ENCODE data around the gene SFSWAP. TPM values are rescaled to one million over a fixed set of nuclear protein-coding genes. Genes with fewer than 3 reads are reported as not detected.
"Not testable (repeated sequence)": the region's sequence is repeated elsewhere in the genome, so short reads cannot be mapped to it uniquely, and the experiment has no call there.

The SFSWAP gene
- total RNA-seq, 2 experiments from 2014 or later: 51.1 to 57.4 TPM

GRCh38 chr12:131799828-131800593 is 89.1 kb downstream of the SFSWAP start:
- Mint-ChIP-seq H3K4me1 (peaks cover 2% of the 10 kb centered on the region), H3K27ac (no peak overlapping the region), H3K9me3 (no peaks in the 10 kb centered on the region), H3K36me3 (peaks cover 24% of the 10 kb centered on the region), H3K27me3 (no peaks in the 10 kb centered on the region), H3K4me3 (no peak overlapping the region)
- DNase-seq: no peak

GRCh38 chr12:131800594-131801135 is 89.8 kb downstream of the SFSWAP start:
- H3K36me3 Mint-ChIP-seq: peaks cover 19% of the 10 kb centered on the region
- H3K9me3 Mint-ChIP-seq: no peaks in the 10 kb centered on the region
- H3K27me3 Mint-ChIP-seq: no peaks in the 10 kb centered on the region
- H3K4me1 Mint-ChIP-seq: peaks cover 2% of the 10 kb centered on the region
- no peak for DNase-seq
- no peak overlapping the region for H3K27ac Mint-ChIP-seq
- no peak overlapping the region for H3K4me3 Mint-ChIP-seq

GRCh38 chr12:131801254-131801866 is 90.5 kb downstream of the SFSWAP start:
- Mint-ChIP-seq H3K27ac (no peak overlapping the region), H3K9me3 (no peaks in the 10 kb centered on the region), H3K4me1 (peaks cover 2% of the 10 kb centered on the region), H3K27me3 (no peaks in the 10 kb centered on the region), H3K4me3 (no peak overlapping the region), H3K36me3 (peaks cover 19% of the 10 kb centered on the region)
- no peak for DNase-seq

GRCh38 chr12:131803961-131804521 is 93.2 kb downstream of the SFSWAP start:
- H3K27ac Mint-ChIP-seq: no peak overlapping the region
- peaks cover 13% of the 10 kb centered on the region for H3K36me3 Mint-ChIP-seq
- H3K27me3 Mint-ChIP-seq: no peaks in the 10 kb centered on the region
- no peaks in the 10 kb centered on the region for H3K9me3 Mint-ChIP-seq
- no peak overlapping the region for H3K4me3 Mint-ChIP-seq
- H3K4me1 Mint-ChIP-seq: peaks cover 2% of the 10 kb centered on the region
- no peak for DNase-seq

GRCh38 chr12:131805421-131805820 is 94.5 kb downstream of the SFSWAP start:
- H3K9me3 Mint-ChIP-seq: no peaks in the 10 kb centered on the region

DNA sequence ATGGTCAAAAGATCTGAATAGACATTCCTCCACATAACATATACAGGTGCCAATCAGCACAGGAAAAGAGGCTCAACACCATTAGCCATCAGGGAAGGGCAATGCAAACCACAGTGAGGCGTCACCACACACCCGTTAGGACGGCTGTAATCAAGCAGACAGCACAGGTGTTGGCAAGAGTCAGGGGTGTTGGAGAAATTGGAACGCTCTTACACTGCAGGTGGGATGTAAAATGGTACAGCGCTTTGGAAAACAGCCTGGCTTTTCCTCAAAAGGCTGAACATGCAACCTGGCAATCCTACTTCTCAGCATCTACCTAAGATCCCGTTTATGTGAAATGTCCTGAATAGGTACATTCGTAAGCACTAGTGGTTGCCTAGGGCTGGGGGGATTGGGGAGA is 95.8 kb downstream of the SFSWAP start:
- DNase-seq: no peak
- H3K4me3 Mint-ChIP-seq: no peak overlapping the region
- H3K27me3 Mint-ChIP-seq: no peaks in the 10 kb centered on the region
- no peaks in the 10 kb centered on the region for H3K9me3 Mint-ChIP-seq
- no peak overlapping the region for H3K27ac Mint-ChIP-seq
- H3K36me3 Mint-ChIP-seq: peaks cover 4% of the 10 kb centered on the region
- H3K4me1 Mint-ChIP-seq: no peaks in the 10 kb centered on the region

More at GRCh38 chr12:131805421-131805820, 94.5 kb downstream of the SFSWAP start:
- no peak overlapping the region for H3K27ac Mint-ChIP-seq
- H3K36me3 Mint-ChIP-seq: peaks cover 13% of the 10 kb centered on the region
- no peak for DNase-seq
- H3K27me3 Mint-ChIP-seq: no peaks in the 10 kb centered on the region
- H3K4me1 Mint-ChIP-seq: peaks cover 2% of the 10 kb centered on the region
- H3K4me3 Mint-ChIP-seq: no peak overlapping the region

GRCh38 chr12:131808744-131809371 is 98.0 kb downstream of the SFSWAP start:
- Mint-ChIP-seq H3K27ac (peak overlapping the region; percentile 74), H3K27me3 (no peaks in the 10 kb centered on the region), H3K4me1 (no peaks in the 10 kb centered on the region), H3K4me3 (peak overlapping the region; percentile 72), H3K36me3 (peaks cover 11% of the 10 kb centered on the region), H3K9me3 (peaks cover 11% of the 10 kb centered on the region)
- peak; percentile 53 for DNase-seq

DNA sequence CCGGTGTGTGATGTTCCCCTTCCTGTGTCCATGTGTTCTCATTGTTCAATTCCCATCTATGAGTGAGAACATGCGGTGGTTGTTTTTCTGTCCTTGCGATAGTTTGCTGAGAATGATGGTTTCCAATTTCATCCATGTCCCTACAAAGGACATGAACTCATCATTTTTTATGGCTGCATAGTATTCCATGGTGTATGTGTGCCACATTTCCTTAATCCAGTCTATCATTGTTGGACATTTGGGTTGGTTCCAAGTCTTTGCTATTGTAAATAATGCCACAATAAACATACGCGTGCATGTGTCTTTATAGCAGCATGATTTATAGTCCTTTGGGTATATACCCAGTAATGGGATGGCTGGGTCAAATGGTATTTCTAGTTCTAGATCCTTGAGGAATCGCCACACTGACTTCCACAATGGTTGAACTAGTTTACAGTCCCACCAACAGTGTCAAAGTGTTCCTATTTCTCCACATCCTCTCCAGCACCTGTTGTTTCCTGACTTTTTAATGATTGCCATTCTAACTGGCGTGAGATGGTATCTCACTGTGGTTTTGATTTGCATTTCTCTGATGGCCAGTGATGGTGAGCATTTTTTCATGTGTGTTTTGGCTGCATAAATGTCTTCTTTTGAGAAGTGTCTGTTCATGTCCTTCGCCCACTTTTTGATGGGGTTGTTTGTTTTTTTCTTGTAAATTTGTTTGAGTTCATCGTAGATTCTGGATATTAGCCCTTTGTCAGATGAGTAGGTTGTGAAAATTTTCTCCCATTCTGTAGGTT is 98.8 kb downstream of the SFSWAP start:
- not testable (repeated sequence) for DNase-seq, H3K27ac Mint-ChIP-seq, H3K4me1 Mint-ChIP-seq, H3K27me3 Mint-ChIP-seq
- H3K36me3 Mint-ChIP-seq: peaks cover 11% of the 10 kb centered on the region
- H3K4me3 Mint-ChIP-seq: peak overlapping the region; percentile 71
- H3K9me3 Mint-ChIP-seq: peaks cover 11% of the 10 kb centered on the region

DNA sequence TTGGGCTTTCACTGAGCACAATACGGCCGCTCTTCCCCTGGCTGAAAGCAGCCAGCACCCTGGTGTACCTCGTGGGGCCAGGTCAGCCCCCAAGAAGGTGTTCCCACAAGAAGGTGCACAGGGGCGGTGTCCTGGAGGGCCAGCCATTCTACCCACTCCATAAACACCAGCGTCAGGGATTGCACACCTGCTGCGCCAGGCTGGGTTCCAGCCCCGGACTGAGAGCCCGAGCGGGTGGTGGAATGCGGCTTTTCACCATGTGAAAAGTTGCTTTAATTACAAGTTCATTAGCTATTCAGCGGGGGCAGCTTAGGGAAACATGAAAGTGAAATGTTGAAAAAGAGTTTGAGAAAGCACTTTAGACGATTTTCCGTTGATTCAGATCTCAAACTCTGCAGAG is 99.8 kb downstream of the SFSWAP start:
- Mint-ChIP-seq H3K27ac (no peak overlapping the region), H3K4me3 (no peak overlapping the region), H3K36me3 (peaks cover 11% of the 10 kb centered on the region), H3K4me1 (no peaks in the 10 kb centered on the region), H3K9me3 (peaks cover 11% of the 10 kb centered on the region), H3K27me3 (no peaks in the 10 kb centered on the region)
- DNase-seq: no peak

DNA sequence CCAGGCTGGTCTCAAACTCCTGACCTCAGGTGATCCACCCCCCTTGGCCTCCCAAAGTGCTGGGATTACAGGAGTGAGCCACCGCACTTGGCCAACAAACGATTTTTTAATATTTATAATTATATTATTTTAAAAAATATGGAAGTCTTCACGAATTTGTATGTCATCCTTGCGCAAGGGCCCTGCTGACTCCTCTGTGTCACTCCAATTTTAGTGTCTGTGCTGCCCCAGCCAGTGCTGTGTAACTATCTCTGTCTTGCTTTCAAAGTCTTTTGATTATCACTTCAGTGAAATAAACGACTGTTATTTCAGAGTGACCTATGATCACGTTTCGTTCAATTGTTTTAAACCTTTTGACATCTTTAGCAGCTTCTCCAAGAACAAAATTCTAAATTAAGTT is 104.2 kb downstream of the SFSWAP start:
- Mint-ChIP-seq H3K9me3 (peaks cover 11% of the 10 kb centered on the region), H3K36me3 (peaks cover 11% of the 10 kb centered on the region), H3K27me3 (no peaks in the 10 kb centered on the region), H3K4me3 (no peak overlapping the region), H3K27ac (no peak overlapping the region), H3K4me1 (no peaks in the 10 kb centered on the region)
- no peak for DNase-seq

- peaks cover 11% of the 10 kb centered on the region for H3K9me3 Mint-ChIP-seq
- H3K36me3 Mint-ChIP-seq: peaks cover 11% of the 10 kb centered on the region
- H3K4me3 Mint-ChIP-seq: no peak overlapping the region
- H3K27ac Mint-ChIP-seq: no peak overlapping the region
- no peaks in the 10 kb centered on the region for H3K27me3 Mint-ChIP-seq
- no peak for DNase-seq
- no peaks in the 10 kb centered on the region for H3K4me1 Mint-ChIP-seq
Observed at GRCh38 chr12:131816495-131816894, 105.6 kb downstream of the SFSWAP start.

- DNase-seq: no peak
- Mint-ChIP-seq H3K9me3 (peaks cover 6% of the 10 kb centered on the region), H3K4me1 (no peaks in the 10 kb centered on the region), H3K27me3 (no peaks in the 10 kb centered on the region), H3K36me3 (peaks cover 7% of the 10 kb centered on the region), H3K27ac (no peak overlapping the region), H3K4me3 (no peak overlapping the region)
Observed at GRCh38 chr12:131817241-131817640, 106.4 kb downstream of the SFSWAP start.

GRCh38 chr12:131818821-131819585 is 108.1 kb downstream of the SFSWAP start:
- Mint-ChIP-seq H3K27ac (no peak overlapping the region), H3K4me1 (no peaks in the 10 kb centered on the region), H3K36me3 (no peaks in the 10 kb centered on the region), H3K9me3 (no peaks in the 10 kb centered on the region), H3K4me3 (no peak overlapping the region), H3K27me3 (no peaks in the 10 kb centered on the region)
- no peak for DNase-seq

DNA sequence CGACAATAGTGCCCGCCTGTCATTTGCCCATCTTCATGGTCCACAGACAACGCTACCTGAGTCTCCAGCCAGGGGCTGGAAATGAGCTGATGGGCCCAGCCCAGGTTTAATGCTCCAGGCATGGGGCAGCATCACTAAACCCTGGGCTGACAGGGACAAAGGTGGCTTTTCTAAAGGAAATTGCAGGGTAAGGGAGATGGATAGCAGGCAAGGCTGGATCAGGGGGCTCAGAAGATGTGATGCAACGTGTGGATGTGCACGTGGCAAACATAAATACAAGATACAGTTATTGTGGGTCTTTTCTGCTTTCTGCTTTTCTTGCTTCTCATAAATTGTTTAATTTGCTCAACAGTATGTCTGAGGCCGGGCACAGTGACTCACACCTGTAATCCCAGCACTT is 113.6 kb downstream of the SFSWAP start:
- H3K36me3 Mint-ChIP-seq: no peaks in the 10 kb centered on the region
- H3K9me3 Mint-ChIP-seq: no peaks in the 10 kb centered on the region
- H3K27me3 Mint-ChIP-seq: peaks cover 32% of the 10 kb centered on the region
- H3K4me3 Mint-ChIP-seq: no peak overlapping the region
- peaks cover 3% of the 10 kb centered on the region for H3K4me1 Mint-ChIP-seq
- DNase-seq: no peak
- no peak overlapping the region for H3K27ac Mint-ChIP-seq
